Subcutaneous abdominal adipose tissue (tissue), 5 donors: Measurements from ENCODE around the gene ADGRL3.

Experiments used
- H3K27ac ChIP-seq: one replicate; pipeline ENCODE4 v1.7.0; 2013; ENCODE audit warnings: low read depth, mild to moderate bottlenecking, inconsistent platforms, low read length, moderate library complexity
- H3K27me3 ChIP-seq, 5 donors: one replicate each; pipeline ENCODE4 v1.7.0; 2013; ENCODE audit warnings: low read length in 5 of 5, inconsistent platforms in 1 of 5; ENCODE audit not compliant: control insufficient read depth in 5 of 5, insufficient read depth in 4 of 5
- H3K36me3 ChIP-seq, 5 donors: one replicate each; pipeline ENCODE4 v1.7.0; 2013; ENCODE audit warnings: low read length in 5 of 5; ENCODE audit not compliant: control insufficient read depth in 5 of 5, insufficient read depth in 5 of 5
- H3K4me1 ChIP-seq, 5 donors: one replicate each; pipeline ENCODE4 v1.7.0; 2013; ENCODE audit warnings: low read length in 5 of 5, mild to moderate bottlenecking in 3 of 5, moderate library complexity in 1 of 5; ENCODE audit not compliant: control insufficient read depth in 5 of 5, insufficient read depth in 5 of 5
- H3K4me3 ChIP-seq, 5 donors: one replicate each; pipeline ENCODE4 v1.7.0; 2013; ENCODE audit warnings: low read length in 5 of 5, low read depth in 1 of 5
- H3K9ac ChIP-seq, 5 donors: one replicate each; pipeline ENCODE4 v1.7.0; 2013; ENCODE audit warnings: low read length in 5 of 5, mild to moderate bottlenecking in 4 of 5, moderate library complexity in 3 of 5
- H3K9me3 ChIP-seq, 5 donors: one replicate each; pipeline ENCODE4 v1.7.0; 2013; ENCODE audit warnings: low read length in 5 of 5; ENCODE audit not compliant: control insufficient read depth in 5 of 5
- donor health status: healthy.
- donor health status: healthy.
- donor health status: healthy.
- donor health status: healthy.
- donor health status: healthy.

ADGRL3 gene

GRCh38 chr4:61665649-61666048 lies 465.5 kb downstream of the ADGRL3 start:
- H3K9me3 ChIP-seq = peaks cover 0 to 17% (median 5%) of the 10 kb centered on the region in 5 donors

DNA sequence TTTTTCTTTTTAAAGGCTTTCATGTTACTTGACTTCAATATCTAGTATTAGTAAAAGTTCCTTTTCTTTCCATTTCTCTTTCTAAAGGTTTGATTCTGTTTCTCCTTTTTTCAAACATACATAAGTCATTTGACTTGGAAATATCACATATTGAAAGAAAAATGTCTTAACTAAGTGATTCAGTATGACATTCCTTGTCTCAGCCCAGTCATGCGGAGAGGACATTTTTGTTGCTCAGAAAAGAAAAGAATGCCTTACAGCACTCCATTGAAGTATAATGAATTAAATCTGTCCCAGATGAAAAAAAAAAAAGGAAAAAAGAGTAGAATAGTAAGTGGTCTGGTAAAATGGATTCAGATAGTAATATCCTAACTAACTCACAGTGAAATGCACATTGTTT lies 466.1 kb downstream of the ADGRL3 start:
- Histone ChIP-seq H3K9ac (no peak overlapping the region), H3K36me3 (no peaks in the 10 kb centered on the region), H3K9me3 (peaks cover 3 to 20% (median 9%) of the 10 kb centered on the region in 5 donors), H3K4me1 (no peaks in the 10 kb centered on the region), H3K27me3 (no peaks in the 10 kb centered on the region), H3K27ac (no peak overlapping the region), H3K4me3 (no peak overlapping the region)

More at GRCh38 chr4:61665649-61666048, 465.5 kb downstream of the ADGRL3 start:
- Histone ChIP-seq H3K36me3 (no peaks in the 10 kb centered on the region), H3K4me3 (no peak overlapping the region), H3K4me1 (no peaks in the 10 kb centered on the region), H3K9ac (no peak overlapping the region), H3K27me3 (no peaks in the 10 kb centered on the region), H3K27ac (no peak overlapping the region)

DNA sequence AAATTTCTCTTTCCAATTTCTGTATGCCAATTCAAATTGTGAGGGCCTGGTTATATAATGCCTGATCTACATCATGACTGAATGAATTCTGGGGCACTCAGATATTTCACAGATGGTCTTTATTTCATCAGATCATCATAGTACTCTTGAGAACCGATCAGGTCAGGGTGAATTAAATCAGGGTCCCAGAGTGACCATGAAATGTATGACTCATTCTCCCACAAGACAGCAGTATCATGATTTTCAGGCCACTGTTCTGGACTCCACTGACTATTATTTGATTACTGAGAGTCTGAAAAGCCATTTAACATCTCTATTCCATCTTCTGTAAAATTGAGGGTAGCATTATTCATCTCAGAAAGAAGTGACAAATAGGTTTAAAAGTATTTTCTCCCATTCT lies 471.5 kb downstream of the ADGRL3 start:
- H3K4me1 ChIP-seq = no peaks in the 10 kb centered on the region
- peaks cover 3 to 7% (median 6%) of the 10 kb centered on the region in 5 donors for H3K9me3 ChIP-seq
- H3K4me3 ChIP-seq = no peak overlapping the region

GRCh38 chr4:61675464-61675863 lies 475.3 kb downstream of the ADGRL3 start:
- no peak overlapping the region for H3K4me3 ChIP-seq
- H3K27ac ChIP-seq = no peak overlapping the region
- no peaks in the 10 kb centered on the region for H3K27me3 ChIP-seq
- no peaks in the 10 kb centered on the region for H3K4me1 ChIP-seq
- no peak overlapping the region for H3K9ac ChIP-seq
- H3K36me3 ChIP-seq = no peaks in the 10 kb centered on the region
- peaks cover 3 to 5% (median 4%) of the 10 kb centered on the region in 5 donors for H3K9me3 ChIP-seq

More for the DNA sequence above, 471.5 kb downstream of the ADGRL3 start:
- Histone ChIP-seq H3K36me3 (no peaks in the 10 kb centered on the region), H3K9ac (no peak overlapping the region), H3K27ac (no peak overlapping the region), H3K27me3 (no peaks in the 10 kb centered on the region)

- no peak overlapping the region for H3K9ac ChIP-seq
- no peaks in the 10 kb centered on the region for H3K4me1 ChIP-seq
- no peak overlapping the region for H3K4me3 ChIP-seq
- H3K27ac ChIP-seq = no peak overlapping the region
- no peaks in the 10 kb centered on the region for H3K36me3 ChIP-seq
- no peaks in the 10 kb centered on the region for H3K27me3 ChIP-seq
- no peaks in the 10 kb centered on the region for H3K9me3 ChIP-seq
These were observed 478.2 kb downstream of the ADGRL3 start for GRCh38 chr4:61678297-61678696.

DNA sequence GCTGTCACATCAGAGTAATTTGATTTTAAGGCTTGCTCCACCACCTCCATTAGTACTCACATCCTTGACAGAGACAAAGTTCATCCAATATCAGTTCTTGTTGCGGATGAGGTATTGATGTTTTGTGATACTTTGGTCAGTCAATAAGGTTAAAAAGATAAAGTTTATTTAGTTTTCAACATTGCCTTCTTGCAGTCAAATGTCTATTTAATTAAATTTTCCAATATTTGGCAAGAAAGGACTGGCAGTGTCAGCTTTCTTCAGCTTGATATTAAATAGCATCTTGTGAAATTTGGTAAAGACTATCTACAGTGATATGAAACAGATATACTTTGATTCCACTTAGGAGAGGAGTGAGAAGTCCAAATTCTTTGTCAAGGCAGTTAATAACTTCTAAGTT lies 493.4 kb downstream of the ADGRL3 start:
- H3K9me3 ChIP-seq = no peaks in the 10 kb centered on the region
- H3K27me3 ChIP-seq = no peaks in the 10 kb centered on the region
- no peaks in the 10 kb centered on the region for H3K4me1 ChIP-seq
- no peaks in the 10 kb centered on the region for H3K36me3 ChIP-seq
- no peak overlapping the region for H3K27ac ChIP-seq
- H3K9ac ChIP-seq = no peak overlapping the region
- H3K4me3 ChIP-seq = no peak overlapping the region

GRCh38 chr4:61714387-61714911 lies 514.3 kb downstream of the ADGRL3 start:
- no peaks in the 10 kb centered on the region for H3K4me1 ChIP-seq
- H3K9ac ChIP-seq = no peak overlapping the region
- no peaks in the 10 kb centered on the region for H3K36me3 ChIP-seq
- H3K4me3 ChIP-seq = no peak overlapping the region
- no peak overlapping the region for H3K27ac ChIP-seq
- H3K9me3 ChIP-seq = no peaks in the 10 kb centered on the region
- no peaks in the 10 kb centered on the region for H3K27me3 ChIP-seq

DNA sequence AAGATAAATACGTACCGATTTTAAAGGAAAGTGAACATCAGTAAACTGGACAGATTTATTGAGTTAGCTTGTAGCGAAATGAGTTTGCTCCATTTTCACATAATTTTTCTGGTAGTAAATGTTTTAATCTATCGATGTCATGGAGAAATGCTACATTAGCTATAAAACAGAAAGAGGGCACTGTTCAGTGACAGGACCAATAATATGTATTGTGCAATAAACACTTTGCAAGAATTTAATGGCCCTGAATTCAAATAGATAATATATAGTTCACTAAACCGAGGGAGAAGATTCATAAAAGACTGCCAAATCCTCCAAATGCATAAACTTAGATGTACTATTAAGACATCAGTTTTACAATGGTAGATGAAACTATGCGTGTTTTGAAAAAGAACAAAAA lies 516.3 kb downstream of the ADGRL3 start:
- Histone ChIP-seq H3K27ac (no peak overlapping the region), H3K27me3 (no peaks in the 10 kb centered on the region), H3K9ac (no peak overlapping the region), H3K4me1 (no peaks in the 10 kb centered on the region), H3K36me3 (no peaks in the 10 kb centered on the region), H3K9me3 (no peaks in the 10 kb centered on the region), H3K4me3 (no peak overlapping the region)

- no peaks in the 10 kb centered on the region for H3K36me3 ChIP-seq
- no peaks in the 10 kb centered on the region for H3K27me3 ChIP-seq
- no peaks in the 10 kb centered on the region for H3K4me1 ChIP-seq
- H3K27ac ChIP-seq = no peak overlapping the region
- no peak overlapping the region for H3K9ac ChIP-seq
- H3K4me3 ChIP-seq = no peak overlapping the region
- H3K9me3 ChIP-seq = no peaks in the 10 kb centered on the region
These were observed 523.4 kb downstream of the ADGRL3 start for GRCh38 chr4:61723492-61723891.

GRCh38 chr4:61727286-61727685 lies 527.2 kb downstream of the ADGRL3 start:
- H3K27me3 ChIP-seq = no peaks in the 10 kb centered on the region
- H3K27ac ChIP-seq = no peak overlapping the region

DNA sequence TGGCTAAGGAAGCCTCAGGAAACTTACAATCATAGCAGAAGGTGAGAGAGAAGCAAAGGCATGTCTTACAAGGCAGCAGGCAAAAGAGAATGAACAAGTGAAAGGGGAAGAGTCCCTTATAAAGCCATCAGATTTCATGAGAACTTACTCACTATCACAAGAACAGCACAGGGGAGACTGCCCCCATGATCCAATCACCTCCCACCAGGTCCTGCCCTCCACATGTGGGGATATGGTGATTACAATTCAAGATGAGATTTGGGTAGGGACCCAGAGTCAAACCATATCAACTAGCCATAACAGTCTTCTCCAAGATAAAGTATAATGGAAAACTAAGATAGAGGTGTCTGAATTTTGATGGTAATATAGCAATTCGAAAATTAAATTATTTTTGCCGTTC lies 534.3 kb downstream of the ADGRL3 start:
- no peak overlapping the region for H3K4me3 ChIP-seq
- no peaks in the 10 kb centered on the region for H3K9me3 ChIP-seq
- no peak overlapping the region for H3K27ac ChIP-seq
- no peak overlapping the region for H3K9ac ChIP-seq
- H3K36me3 ChIP-seq = no peaks in the 10 kb centered on the region
- no peaks in the 10 kb centered on the region for H3K27me3 ChIP-seq
- H3K4me1 ChIP-seq = no peaks in the 10 kb centered on the region

More at GRCh38 chr4:61727286-61727685, 527.2 kb downstream of the ADGRL3 start:
- Histone ChIP-seq H3K9ac (no peak overlapping the region), H3K4me1 (no peaks in the 10 kb centered on the region), H3K4me3 (no peak overlapping the region), H3K9me3 (no peaks in the 10 kb centered on the region), H3K36me3 (no peaks in the 10 kb centered on the region)
